ENCODE data around the gene TENM3. TPM values are rescaled to one million over a fixed set of nuclear protein-coding genes. Genes with fewer than 3 reads are reported as not detected.

TENM3 gene
- total RNA-seq, 1 donor: 24.2 TPM

- no peak for TF ChIP-seq CTCF (IDR thresholded peaks at IDR 0.05; ENCODE audit: insufficient read depth, low read depth, low read length)
- no peak for DNase-seq (ENCODE audit: low read depth)
- no peak overlapping the region for H3K4me3 ChIP-seq (ENCODE audit: low read depth, low read length)
These were observed 297.3 kb downstream of the TENM3 start for GRCh38 chr4:182540496-182540895.

- no peak for DNase-seq (ENCODE audit: low read depth)
- TF ChIP-seq CTCF (IDR thresholded peaks at IDR 0.05; ENCODE audit: insufficient read depth, low read depth, low read length): no peak
- H3K4me3 ChIP-seq (ENCODE audit: low read depth, low read length): no peak overlapping the region
These were observed 304.2 kb downstream of the TENM3 start for GRCh38 chr4:182547435-182547834.

GRCh38 chr4:182548156-182548555, 305.0 kb downstream of the TENM3 start:
- no peak for TF ChIP-seq CTCF (IDR thresholded peaks at IDR 0.05; ENCODE audit: insufficient read depth, low read depth, low read length)
- DNase-seq (ENCODE audit: low read depth): no peak
- H3K4me3 ChIP-seq (ENCODE audit: low read depth, low read length): no peak overlapping the region

GRCh38 chr4:182549356-182549755, 306.2 kb downstream of the TENM3 start:
- no peak for TF ChIP-seq CTCF (IDR thresholded peaks at IDR 0.05; ENCODE audit: insufficient read depth, low read depth, low read length)
- H3K4me3 ChIP-seq (ENCODE audit: low read depth, low read length): no peak overlapping the region
- no peak for DNase-seq (ENCODE audit: low read depth)

- DNase-seq (ENCODE audit: low read depth): no peak
- no peak for TF ChIP-seq CTCF (IDR thresholded peaks at IDR 0.05; ENCODE audit: insufficient read depth, low read depth, low read length)
These were observed 309.7 kb downstream of the TENM3 start for GRCh38 chr4:182552948-182553347.

GRCh38 chr4:182553653-182554052, 310.5 kb downstream of the TENM3 start:
- H3K4me3 ChIP-seq (ENCODE audit: low read depth, low read length): no peak overlapping the region
- TF ChIP-seq CTCF (IDR thresholded peaks at IDR 0.05; ENCODE audit: insufficient read depth, low read depth, low read length): no peak
- DNase-seq (ENCODE audit: low read depth): no peak

More at GRCh38 chr4:182552948-182553347, 309.7 kb downstream of the TENM3 start:
- no peak overlapping the region for H3K4me3 ChIP-seq (ENCODE audit: low read depth, low read length)

- no peak for TF ChIP-seq CTCF (IDR thresholded peaks at IDR 0.05; ENCODE audit: insufficient read depth, low read depth, low read length)
- no peak for DNase-seq (ENCODE audit: low read depth)
- no peak overlapping the region for H3K4me3 ChIP-seq (ENCODE audit: low read depth, low read length)
These were observed 311.5 kb downstream of the TENM3 start for GRCh38 chr4:182554736-182555135.
